SHP77 (cell line): ENCODE results near the gene CYTH3.
"Not testable (repeated sequence)": the region's sequence is repeated elsewhere in the genome, so short reads cannot be mapped to it uniquely, and the experiment has no call there.

Source experiments
- DNase-seq, 2 experiments: peaks; one replicate each; lab custom pipeline; 2025; lab: John Stamatoyannopoulos, UW

CYTH3 gene, protein sequence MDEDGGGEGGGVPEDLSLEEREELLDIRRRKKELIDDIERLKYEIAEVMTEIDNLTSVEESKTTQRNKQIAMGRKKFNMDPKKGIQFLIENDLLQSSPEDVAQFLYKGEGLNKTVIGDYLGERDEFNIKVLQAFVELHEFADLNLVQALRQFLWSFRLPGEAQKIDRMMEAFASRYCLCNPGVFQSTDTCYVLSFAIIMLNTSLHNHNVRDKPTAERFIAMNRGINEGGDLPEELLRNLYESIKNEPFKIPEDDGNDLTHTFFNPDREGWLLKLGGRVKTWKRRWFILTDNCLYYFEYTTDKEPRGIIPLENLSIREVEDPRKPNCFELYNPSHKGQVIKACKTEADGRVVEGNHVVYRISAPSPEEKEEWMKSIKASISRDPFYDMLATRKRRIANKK

DNA sequence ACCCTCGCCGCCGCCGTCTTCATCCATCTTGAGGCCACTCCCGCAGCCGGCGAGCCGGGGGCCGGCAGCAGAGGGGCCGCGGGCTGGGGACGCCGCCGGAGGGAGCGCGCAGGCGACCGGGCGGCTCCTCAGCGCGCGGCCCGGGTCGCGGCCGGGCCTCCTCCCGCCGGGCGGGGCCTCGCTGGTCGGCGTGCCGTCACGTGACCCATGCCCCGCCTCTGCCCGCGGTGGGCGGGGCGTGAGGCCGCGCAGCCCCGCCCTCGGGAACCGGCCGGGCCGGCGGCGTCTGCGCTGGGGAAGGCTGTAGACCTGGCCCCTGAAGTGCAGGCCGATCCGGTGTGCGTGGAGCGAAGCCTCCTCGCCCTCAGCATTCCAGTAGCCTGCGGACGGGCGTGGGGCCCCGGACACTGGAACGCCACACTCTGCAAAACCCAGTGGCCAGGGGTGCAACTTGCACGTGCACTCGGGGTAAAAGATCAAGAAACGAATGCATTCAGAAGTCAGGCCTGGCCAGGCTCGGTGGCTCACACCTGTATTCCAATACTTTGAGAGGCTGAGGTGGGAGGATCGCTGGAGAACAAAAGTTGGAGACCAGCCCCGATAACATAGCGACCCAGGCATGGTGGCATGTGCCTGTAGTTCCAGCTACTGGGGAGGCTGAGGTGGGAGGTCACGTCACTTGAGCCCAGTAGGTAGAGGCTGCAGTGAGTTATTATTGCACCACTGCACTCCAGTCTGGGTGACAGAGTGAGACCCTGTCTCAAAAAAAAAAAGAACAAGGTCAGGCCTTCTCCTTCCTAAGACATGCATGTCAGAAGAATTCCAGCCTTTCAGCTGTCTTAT is at the start of gene CYTH3:
Gene CYTH3 (minus strand): TSS at position 144 of the 843 bp plus-strand sequence. CDS start 117 bp downstream, at position 27.
- peak; percentile 55 to 74 for DNase-seq

DNA sequence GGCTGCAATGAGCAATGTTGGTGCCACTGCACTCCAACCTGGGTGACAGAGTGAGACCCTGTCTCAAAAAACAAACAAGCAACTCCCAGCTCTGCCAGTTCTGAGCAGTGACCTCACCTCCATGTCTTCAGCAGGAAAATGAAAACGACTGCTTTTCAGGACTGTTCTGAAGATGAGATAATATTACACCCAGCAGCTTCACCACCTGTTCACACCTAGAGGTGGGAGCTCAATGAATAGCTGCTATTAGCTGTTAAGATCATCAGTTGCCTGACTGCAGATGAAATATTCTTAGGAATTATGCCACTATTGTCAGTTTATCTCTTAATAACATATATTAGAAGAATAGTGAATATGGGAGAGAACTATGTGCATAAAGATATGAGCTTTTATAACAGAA is 48.4 kb upstream of the CYTH3 start:
- DNase-seq = peak in 1 of 2 experiments; percentile 29

- DNase-seq = no peak
Measured at GRCh38 chr7:6317797-6318438, 45.5 kb upstream of the CYTH3 start.

- no peak for DNase-seq
Measured at GRCh38 chr7:6316226-6316625, 43.8 kb upstream of the CYTH3 start.

GRCh38 chr7:6315746-6316145 is 43.3 kb upstream of the CYTH3 start:
- no peak for DNase-seq

DNA sequence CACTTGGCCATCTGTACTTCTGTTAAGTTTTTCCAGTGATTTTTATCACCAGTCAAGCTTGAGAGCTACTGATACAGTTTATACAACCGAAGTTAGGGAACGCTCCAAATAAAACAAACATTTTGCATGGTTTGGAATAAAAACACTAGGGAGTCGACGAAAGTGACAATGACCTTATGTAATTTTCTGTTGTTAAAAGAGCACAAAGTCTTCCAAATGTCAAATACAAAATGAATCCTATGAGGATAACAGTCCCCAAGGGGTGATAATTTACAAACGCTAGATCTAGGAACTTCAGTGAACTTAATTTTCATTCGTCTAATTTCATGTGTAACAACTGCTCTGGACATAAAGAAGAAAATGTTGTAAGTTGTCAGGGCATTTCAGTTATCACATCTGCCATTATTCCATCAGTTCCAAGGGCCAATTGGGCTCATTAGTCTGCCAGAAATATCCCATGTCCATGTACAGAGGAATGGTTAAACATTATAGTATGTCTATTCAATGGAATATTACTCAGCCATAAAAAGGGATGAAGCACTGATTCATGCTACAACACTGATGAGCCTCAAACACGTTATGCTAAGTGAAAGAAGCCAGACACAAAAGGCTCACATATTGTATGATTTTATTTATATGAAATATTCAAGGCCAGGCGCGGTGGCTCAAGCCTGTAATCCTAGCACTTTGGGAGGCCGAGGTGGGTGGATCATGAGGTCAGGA is 38.0 kb upstream of the CYTH3 start:
- DNase-seq = no peak

DNA sequence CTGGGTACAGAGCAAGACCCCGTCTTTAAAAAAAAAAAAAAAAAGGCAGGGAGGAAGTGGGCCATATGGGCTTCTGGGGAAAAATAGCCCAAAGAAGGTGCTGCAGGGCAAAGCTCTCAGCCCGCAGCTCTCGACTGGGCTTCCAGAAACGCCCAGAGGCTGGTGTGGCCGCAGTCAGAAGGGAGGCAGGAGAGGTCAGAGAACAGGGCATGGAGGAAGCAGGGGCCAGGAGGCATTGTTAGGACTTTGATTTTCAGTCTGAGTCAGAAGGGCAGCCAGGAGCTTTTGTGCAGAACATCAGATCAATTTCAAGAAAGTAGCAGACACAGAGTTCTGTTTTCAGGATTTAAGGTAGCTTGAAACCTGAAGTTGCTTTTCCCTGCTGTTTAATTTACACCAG is 35.3 kb upstream of the CYTH3 start:
- no peak for DNase-seq

DNA sequence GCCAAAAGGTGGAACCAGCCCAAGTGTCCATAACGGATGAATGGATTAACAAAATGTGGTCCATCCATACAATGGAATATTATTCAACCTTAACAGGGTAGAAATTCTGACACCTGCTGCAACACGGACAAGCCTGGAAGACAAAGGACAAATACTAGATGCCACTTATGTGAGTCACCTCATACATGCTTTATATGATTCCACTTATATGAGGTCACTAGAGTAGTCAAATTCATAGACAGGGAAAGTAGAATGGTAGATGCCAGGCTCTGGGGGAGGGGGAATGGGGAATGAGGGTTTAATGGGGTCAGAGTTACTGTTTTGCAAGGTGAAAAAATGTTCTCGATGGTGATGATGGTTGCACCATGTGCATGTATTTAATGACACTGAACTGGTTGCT is 34.0 kb upstream of the CYTH3 start:
- DNase-seq = peak; percentile 67 to 69

GRCh38 chr7:6305330-6305729 is 32.9 kb upstream of the CYTH3 start:
- DNase-seq = no peak

- not testable (repeated sequence) for DNase-seq
Measured at GRCh38 chr7:6301446-6301845, 29.0 kb upstream of the CYTH3 start.

DNA sequence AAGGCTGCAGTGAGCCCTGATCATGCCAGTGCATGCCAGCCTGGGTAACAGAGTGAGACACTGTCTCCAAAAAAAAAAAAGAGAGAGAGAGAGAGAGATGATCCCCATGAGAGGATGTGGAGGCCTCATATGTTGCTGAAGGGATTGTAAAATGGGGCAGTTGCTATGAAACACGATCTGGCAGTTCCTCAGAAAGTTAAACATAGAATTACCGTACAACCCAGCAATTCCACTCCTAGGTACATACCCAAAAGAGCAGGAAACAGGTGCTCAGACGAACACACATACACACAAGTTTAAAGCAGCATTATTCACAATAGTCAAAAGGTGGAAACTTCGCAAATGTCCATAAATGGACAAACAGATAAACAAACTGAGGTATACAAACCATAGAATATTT is 27.4 kb upstream of the CYTH3 start:
- DNase-seq = peak in 1 of 2 experiments; percentile 42

GRCh38 chr7:6294839-6295238 is 22.4 kb upstream of the CYTH3 start:
- DNase-seq = peak in 1 of 2 experiments; percentile 18

- DNase-seq = no peak
Measured at GRCh38 chr7:6293202-6293601, 20.8 kb upstream of the CYTH3 start.

DNA sequence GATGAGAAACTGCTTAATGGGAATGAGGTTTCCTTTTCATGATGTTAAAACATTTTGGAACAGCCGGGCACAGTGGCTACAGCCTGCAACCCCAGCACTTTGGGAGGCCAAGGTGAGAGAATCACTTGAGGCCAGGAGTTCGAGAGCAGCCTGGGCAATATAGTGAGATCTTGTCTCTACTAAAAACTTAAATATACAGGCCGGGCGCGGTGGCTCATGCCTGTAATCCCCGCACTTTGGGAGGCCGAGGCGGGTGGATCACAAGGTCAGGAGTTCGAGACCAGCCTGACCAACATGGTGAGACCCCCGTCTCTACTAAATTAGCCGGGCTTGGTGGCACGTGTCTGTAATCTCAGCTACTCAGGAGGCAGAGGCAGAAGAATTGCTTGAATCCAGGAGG is 19.5 kb upstream of the CYTH3 start:
- not testable (repeated sequence) for DNase-seq

DNA sequence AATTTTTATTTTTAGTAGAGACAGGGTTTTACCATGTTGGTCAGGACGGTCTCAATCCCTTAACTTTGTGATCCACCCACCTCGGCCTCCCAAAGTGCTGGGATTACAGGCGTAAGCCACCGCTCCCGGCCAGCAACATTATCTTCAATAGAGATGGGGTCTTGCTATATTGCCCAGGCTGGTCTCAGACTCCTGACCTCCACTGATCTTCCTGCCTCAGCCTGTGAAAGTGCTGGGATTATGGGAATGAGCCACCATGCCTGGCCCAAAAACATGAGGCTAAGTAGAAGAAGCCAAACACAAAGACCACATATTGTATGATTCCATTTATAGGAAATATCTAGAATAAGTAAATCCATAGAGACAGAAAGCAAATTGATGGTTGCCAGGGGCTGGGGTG is 19.1 kb upstream of the CYTH3 start:
- no peak for DNase-seq

- no peak for DNase-seq
Measured at GRCh38 chr7:6290319-6290741, 17.9 kb upstream of the CYTH3 start.

GRCh38 chr7:6288270-6288860 is 15.9 kb upstream of the CYTH3 start:
- DNase-seq = no peak

DNA sequence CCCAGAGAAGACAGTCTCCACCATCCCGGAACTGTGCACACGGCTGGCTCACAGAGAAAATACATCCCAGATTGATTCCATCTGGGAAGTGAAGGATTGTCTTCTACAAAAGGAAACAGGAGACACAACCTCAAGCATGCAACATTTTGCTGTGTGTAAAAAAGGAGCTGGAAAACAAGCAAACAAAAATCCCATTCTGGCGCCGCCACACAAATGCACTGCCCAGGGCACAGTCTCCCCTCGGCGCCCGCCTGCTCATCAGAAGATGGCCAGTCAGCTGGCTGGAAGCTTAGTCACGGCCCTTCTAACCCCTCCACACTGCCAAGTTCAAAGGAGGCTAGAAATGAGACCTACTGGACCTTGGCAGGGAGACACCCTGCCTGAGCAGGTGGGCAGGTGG is 14.1 kb upstream of the CYTH3 start:
- DNase-seq = peak in 1 of 2 experiments; percentile 25

- no peak for DNase-seq
Measured at GRCh38 chr7:6284461-6285360, 12.3 kb upstream of the CYTH3 start.

- no peak for DNase-seq
Measured at GRCh38 chr7:6284055-6284400, 11.6 kb upstream of the CYTH3 start.
